ENCODE results near the gene TUBB2A. TPM values are rescaled to one million over a fixed set of nuclear protein-coding genes. Genes with fewer than 3 reads are reported as not detected.

Gene TUBB2A
- polyA plus RNA-seq, 3 donors: 41.8 to 75.9 (median 61.2) TPM

Other genes starting within 250 kb of the TUBB2A start
- 10 to 100 TPM; 82.8 to 98.8 (median 84.5) TPM for gene SERPINB6, start 186.0 kb downstream of the TUBB2A start, polyA plus RNA-seq (ENCODE audit: insufficient read length in 3 of 3)
- 10 to 100 TPM; 67.4 to 93.6 (median 81.2) TPM for gene NQO2, start 157.7 kb downstream of the TUBB2A start, polyA plus RNA-seq (ENCODE audit: insufficient read length in 3 of 3)
- 10 to 100 TPM; 24.6 to 26.8 (median 26.2) TPM for gene RIPK1, start 89.0 kb downstream of the TUBB2A start, polyA plus RNA-seq (ENCODE audit: insufficient read length in 3 of 3)
- 10 to 100 TPM; 53.0 to 67.6 (median 60.6) TPM for gene BPHL, start 38.8 kb downstream of the TUBB2A start, polyA plus RNA-seq (ENCODE audit: insufficient read length in 3 of 3)
- 100 to 1,000 TPM; 109 to 153 (median 109) TPM for gene TUBB2B, start 70.1 kb upstream of the TUBB2A start, polyA plus RNA-seq (ENCODE audit: insufficient read length in 3 of 3)
- gene PSMG4, start 101.4 kb upstream of the TUBB2A start, polyA plus RNA-seq (ENCODE audit: insufficient read length in 3 of 3): 10 to 100 TPM; 18.5 to 26.3 (median 21.0) TPM